GM19468 (cell line): Measurements from ENCODE around the gene SPDYE1.
"Not testable (repeated sequence)": the region's sequence is repeated elsewhere in the genome, so short reads cannot be mapped to it uniquely, and the experiment has no call there.

Experiments used
- ATAC-seq: cut with Tn5 transposase; IDR thresholded peaks from one replicate; pipeline ENCODE4 v1.9.1; 2021; ENCODE audit warnings: mild to moderate bottlenecking, moderate library complexity, moderate number of reproducible peaks; ENCODE audit not compliant: unreplicated experiment; ENCODE audit errors: extremely low read depth

SPDYE1 gene

GRCh38 chr7:44040493-44040891, 42.8 kb downstream of the SPDYE1 start:
- not testable (repeated sequence) for ATAC-seq

DNA sequence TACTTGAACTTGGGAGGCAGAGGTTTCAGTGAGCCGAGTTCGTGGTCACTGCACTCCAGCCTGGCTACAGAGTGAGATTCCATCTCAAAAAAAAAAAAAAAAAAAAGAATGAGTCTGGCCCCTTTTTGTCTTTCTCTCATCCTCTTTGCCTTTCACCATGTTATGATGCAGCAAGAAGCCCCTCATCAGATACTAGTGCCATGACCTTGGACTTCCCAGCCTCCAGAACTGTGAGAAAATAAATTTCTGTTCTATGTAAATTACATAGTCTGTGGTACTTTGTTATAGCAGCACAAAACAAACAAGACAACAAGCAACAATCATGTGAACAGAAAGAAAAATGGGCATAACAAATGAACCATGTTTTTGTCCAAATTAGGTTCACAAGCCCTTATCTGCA, 44.5 kb downstream of the SPDYE1 start:
- ATAC-seq = no peak

DNA sequence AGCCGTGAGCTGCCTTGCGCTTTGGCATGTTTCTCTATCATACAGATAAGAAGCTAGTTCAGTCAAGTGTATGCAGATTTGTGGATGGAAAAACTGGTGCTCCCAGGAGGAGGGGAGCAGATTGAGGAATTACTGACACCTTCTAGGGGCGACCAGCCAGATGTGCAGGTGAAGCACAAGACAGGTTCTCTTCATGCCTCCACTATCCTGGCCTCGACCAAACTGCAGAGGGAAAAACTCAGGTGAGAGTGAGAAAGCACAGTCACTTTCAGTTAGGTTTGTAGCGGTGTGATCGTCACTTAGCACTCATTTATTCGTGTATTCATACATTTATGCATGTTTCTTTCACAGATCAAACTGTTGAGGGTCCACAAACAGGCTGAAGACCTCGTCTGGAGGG, 46.2 kb downstream of the SPDYE1 start:
- no peak for ATAC-seq

- peak; percentile 25 for ATAC-seq
Observed at GRCh38 chr7:44044315-44045225, 46.9 kb downstream of the SPDYE1 start, which contains the start of gene DBNL. Gene DBNL, plus strand, starts transcription at chr7:44044702. Its CDS starts 36 bp downstream, at chr7:44044738.

DNA sequence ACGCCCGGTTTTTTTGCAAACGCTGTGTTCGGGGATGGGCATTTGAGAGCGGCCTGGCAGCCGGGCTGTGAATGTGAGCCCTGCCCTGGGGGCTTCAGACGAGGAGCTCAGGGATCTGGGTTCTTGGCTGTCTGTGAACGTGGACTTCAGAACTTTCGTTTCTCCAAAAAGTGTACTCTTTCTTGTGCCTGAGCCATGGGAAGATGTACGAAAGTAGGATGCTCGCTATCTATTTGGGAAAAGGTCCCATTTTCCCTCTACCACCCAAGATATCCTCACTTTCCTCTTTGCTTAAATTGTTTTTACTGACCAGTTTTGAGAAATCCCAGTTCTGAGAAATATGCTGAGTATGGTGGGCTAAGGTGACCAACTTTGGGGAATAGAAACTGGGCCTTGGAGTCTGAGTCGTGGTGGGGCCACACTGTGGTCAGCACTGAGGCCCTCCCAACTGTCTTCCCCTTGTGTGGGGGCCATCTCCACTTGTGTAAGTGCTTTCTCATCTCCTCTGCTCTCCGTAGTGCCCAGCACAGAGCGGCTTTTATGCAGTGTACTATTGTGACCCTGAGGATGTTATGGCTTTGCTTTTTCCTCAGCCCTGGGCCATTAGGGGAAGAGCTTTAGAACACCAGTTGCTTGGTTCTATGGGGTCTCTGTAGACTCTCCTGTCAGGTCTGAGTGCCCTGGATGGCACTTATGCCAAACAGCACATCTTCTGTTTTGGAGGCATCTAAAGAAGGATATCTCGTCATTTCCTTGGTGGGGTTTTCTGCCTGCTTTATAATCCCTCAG, 47.7 kb downstream of the SPDYE1 start:
- ATAC-seq = no peak

DNA sequence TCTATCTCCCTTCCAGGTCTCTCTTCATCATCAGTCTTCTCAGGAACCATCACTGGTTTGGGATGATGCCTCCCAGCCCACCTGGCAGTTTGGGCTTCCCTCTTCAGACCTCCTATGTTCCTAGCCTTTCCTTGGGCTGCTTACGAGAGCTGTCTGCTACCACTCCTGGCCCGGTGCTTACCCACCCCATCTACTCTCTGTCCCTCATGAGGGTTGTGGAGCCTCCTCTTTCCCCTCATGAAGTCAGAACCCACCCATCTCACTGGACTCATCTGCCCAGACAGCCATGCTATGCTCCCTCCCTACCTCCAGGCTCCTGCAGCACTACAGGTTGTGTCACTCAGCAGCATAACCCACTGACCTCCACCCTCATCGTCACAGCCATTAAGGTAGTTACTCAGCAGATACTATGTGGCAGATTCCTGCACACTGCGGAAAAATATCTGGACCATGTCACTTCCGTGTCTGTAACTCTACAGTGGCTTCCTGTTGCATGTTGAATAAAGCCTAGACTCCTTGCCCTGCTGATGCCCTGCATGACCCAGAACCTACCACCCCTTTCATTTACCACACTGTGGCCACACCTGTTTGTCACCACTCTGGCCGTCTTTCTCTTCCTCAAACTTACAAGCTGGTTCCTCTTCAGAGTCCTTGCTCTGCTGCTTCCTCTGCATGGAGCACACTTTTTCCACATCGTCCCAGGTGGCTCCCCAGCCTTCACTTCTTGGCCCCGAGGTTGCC, 48.8 kb downstream of the SPDYE1 start:
- ATAC-seq = peak; percentile 33

DNA sequence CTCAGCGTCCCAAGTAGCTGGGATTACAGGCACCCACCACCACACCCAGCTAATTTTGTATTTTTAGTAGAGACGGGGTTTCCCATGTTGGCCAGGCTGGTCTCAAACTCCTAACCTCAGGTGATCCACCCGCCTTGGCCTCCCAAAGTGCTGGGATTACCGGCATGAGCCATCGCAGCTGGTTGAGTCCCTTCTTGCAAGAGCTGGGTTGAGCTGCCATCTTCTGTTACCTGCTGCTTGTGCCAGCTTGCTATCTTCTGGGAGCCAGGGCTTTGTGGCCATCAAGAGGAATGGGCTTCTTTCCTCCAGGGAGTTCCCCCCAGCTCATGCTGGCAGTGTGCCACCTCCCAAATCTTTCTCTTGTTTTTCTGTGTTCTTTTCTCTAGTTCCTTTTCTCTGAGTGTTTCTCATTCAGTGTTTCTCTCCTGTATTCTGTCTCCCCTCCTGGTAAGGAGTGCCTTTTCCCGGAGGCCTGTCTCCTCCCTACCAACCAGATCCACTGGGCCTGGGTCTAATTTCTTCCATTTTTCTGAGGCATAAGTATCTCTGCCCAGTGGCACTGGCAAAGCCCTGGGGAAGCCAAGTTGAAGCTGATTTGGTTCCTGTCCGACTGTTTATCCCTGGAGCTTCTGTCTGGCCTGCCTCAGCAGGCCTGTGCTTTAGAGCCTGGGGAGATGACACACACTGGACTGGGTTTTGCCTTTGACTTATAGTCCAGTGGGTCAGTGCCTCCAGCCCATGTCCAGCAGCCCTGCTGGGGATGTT, 50.5 kb downstream of the SPDYE1 start:
- ATAC-seq = no peak

DNA sequence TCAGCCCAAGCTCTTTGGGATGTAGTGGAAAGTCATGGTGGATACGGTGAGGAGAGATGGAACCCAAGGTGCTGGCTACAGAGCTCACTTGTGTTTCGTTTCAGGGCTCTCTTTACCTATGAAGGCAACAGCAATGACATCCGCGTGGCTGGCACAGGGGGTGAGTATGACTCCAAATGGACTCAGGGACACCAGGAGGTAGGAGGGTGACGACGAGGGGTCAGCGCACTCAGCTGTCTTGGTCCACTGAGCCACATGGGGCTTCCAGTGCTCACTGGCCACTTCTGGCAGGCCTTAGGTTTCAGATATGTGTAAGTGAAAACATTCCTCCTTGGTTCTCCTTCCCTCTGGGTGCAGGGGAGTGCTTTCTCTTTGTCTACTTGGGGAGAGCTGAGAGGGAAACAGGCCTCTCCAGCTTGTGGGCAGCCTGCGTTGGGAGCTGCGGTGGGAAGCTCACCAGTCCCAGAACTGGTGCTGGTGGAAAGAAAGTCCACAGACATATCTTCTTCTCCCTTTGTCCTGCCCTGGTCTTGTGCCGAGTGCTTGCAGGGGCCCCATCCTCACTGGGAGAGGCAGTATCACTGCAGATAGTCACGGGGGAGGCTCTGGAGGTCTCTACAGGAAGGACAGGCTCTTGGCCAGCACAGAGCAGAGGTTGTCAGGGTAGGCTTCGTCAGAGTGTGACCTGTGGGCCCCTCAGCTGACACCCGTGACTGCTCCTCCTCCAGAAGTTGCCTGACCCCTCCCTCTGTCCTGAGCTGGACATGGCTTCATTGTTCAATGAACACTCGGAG, 52.6 kb downstream of the SPDYE1 start:
- no peak for ATAC-seq

GRCh38 chr7:44050915-44051560, 53.3 kb downstream of the SPDYE1 start:
- no peak for ATAC-seq

GRCh38 chr7:44051611-44052220, 54.0 kb downstream of the SPDYE1 start:
- ATAC-seq = no peak

DNA sequence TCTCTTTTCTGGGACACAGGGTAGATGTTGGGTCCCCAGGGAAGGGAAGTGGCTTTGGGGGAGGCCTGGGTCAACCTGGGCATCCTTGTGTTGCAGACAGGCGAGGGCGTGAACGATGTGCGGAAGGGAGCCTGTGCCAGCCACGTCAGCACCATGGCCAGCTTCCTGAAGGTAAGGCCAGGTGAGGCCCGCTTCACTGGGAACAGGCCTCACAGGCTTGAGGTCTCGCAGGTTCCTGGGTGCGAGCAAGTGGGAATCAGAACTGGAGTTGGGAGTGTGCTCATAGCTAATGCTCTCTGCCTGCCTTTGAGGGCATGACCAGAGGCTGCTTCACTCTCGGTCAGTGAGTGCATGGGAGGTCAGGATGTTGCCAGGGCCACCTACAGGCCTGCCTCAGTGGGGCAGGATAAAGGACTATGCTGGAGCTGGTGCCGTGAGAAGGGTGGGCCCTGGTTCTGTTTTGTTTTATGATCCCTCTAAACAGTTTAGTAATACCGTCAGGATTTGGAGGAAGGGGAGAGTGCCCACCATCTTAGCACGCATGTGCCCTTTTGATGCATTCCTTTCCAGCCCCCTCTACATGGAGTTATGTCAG, 55.2 kb downstream of the SPDYE1 start:
- no peak for ATAC-seq

- no peak for ATAC-seq
Observed at GRCh38 chr7:44056681-44057080, 59.0 kb downstream of the SPDYE1 start.

- ATAC-seq = no peak
Observed at GRCh38 chr7:44057181-44057848, 59.6 kb downstream of the SPDYE1 start.

DNA sequence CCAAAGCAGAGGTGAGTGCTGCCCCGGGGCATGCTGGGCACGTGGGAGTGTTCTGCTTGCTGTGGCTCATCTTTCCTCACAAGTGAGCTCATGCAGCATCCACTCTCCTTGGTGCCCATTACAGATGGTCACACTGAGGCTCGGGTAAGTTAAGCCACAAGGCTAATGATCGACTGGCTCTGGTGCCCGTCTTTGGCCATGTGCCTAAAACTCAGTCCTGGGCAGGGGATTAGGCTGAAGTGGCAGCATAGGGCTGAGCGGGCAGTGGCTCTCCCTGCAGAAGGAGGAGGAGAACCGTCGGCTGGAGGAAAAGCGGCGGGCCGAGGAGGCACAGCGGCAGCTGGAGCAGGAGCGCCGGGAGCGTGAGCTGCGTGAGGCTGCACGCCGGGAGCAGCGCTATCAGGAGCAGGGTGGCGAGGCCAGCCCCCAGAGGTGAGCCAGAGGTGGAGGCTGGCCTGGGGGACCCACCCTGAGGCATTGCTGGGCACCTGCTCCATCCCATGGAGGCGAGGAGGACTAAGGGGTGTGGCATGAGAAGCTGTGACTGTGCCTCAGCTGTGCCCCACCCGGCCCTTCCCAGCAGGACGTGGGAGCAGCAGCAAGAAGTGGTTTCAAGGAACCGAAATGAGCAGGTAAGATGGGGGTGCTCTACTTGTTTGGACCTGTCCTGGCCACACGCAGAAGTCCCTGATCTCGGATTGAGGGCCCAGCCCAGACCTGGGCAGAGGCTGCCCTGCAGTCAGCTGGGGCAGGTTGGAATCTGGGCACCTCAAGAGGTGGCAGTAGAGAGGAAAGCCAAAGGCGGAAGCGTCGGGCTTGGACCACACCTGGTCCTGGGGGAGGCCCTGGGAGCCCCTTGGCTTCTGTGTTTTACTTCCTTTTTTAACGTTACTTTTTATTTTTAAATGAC, 60.4 kb downstream of the SPDYE1 start:
- ATAC-seq = no peak

GRCh38 chr7:44058759-44059218, 61.1 kb downstream of the SPDYE1 start:
- ATAC-seq = no peak
